HPDE6-E6E7 (cell line): ENCODE data around the gene STOX2.

Source experiments
- DNase-seq: peaks from one replicate; pipeline ENCODE4 v3.0.0; 2011; ENCODE audit warnings: missing footprints; ENCODE audit errors: extremely low spot score

Gene STOX2

GRCh38 chr4:184067931-184068554 is 162.9 kb downstream of the STOX2 start:
- no peak for DNase-seq
